Fibroblast of skin of abdomen (primary cell): ENCODE measurements around the gene SYT8. TPM values are rescaled to one million over a fixed set of nuclear protein-coding genes. Genes with fewer than 3 reads are reported as not detected.
"Not testable (repeated sequence)": the region's sequence is repeated elsewhere in the genome, so short reads cannot be mapped to it uniquely, and the experiment has no call there.

ENCODE experiments used
- DNase-seq: peaks from one replicate; pipeline ENCODE4 v3.0.0-alpha.2; 2013
- polyA plus RNA-seq, 2 experiments: library from polyadenylated mRNA; unstranded; fragments of 120-200 nt; gene quantifications; one replicate each; pipeline ENCODE4 v1.2.1, GENCODE V29; 2013; ENCODE audit not compliant: insufficient read length in 2 of 2

The SYT8 gene, protein sequence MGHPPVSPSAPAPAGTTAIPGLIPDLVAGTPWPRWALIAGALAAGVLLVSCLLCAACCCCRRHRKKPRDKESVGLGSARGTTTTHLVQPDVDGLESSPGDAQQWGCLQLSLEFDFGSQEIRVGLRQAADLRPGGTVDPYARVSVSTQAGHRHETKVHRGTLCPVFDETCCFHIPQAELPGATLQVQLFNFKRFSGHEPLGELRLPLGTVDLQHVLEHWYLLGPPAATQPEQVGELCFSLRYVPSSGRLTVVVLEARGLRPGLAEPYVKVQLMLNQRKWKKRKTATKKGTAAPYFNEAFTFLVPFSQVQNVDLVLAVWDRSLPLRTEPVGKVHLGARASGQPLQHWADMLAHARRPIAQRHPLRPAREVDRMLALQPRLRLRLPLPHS
- not detected for polyA plus RNA-seq (2013, experiment 1 of 2; ENCODE audit: insufficient read length)
- polyA plus RNA-seq (2013, experiment 2 of 2; ENCODE audit: insufficient read length): not detected

DNA sequence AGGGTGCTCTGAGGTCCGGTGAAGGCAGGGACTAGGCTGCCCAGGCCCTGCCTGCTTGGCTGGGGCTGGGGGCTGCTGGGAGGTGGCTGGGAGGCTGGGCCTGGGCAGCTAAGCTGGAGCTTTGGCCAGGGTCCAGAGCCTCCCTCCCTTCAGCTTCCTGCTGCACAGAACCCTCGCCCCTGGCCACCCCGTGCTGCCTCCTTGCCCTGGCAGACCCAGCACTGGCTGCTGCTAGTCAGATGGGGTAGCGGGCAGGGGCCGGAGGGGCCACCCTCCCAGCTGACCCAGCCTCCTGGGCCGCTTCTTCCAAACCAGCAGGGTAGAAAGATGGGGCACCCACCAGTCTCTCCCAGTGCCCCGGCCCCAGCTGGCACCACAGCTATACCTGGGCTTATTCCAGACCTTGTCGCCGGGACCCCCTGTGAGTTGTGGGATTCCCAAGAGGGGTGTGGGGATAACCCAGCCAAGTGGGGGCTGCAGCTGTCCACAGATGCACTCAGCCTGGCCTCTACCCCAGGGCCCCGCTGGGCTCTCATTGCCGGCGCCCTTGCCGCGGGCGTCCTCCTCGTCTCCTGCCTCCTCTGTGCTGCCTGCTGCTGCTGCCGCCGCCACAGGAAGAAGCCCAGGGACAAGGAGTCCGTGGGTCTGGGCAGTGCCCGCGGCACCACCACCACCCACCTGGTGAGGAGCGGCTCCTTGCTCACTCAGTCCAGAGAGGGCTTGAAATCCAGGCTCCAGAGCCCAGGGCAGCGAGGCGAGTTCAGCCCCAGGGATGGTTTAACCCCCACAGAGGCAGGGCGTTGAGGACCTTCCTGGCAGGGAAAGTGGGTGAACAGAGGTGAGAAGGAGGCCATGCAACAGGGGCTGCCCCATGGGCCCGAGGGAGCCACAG is at the start of gene SYT8:
SYT8 (plus strand) TSS at position 212 of the 892 bp plus-strand sequence; CDS start at position 328, 116 bp downstream.
- DNase-seq: no peak

DNA sequence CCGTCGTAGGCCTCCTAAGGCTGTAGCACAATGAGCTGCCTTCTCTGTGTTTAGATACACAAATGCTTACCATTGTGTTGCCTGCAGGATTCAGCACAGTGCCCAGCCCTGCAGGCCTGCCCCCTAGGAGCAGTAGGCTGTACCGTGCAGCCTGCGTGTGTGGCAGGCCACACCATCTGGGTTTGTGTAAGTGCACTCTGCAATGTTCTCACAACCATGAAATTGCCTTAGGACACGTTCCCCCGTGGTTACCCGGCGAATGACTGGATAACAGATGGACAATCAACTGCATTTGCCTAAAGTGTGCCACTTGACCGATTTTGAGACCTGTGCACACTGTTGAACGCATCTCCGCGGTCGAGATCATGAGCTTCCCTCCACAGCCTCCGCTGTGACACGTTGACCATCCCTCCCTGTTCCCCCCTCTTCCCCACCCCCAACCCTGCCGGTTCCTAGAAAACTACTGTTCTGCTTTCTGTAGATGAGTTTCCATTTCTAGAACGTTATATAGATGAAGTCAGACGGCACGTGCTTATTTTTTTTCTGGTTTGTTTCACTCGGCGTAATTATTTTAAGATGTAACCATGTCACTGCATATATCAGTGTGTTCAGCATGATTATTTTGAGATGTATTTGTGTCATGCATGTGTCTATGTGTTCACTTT is 48.9 kb upstream of the SYT8 start:
- no peak for DNase-seq

DNA sequence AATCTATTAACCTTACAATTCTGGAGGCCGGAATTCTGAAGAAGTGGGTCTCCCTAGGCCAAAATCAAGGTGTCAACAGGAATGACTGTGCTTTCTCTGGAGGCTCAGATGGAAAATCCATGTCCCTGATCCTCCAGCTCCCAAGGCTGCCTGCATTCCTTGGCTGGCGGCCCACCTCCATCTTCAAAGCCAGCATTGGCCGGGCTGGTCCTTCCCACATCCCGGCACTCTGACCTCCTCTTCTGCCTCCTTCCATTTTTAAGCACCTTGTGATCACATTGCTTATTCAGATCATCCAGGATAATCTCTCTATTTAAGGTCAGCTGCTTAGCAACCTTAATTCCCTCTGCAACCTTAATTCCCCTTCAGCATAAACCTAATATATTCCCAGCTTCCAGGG is 48.3 kb upstream of the SYT8 start:
- DNase-seq: no peak

DNA sequence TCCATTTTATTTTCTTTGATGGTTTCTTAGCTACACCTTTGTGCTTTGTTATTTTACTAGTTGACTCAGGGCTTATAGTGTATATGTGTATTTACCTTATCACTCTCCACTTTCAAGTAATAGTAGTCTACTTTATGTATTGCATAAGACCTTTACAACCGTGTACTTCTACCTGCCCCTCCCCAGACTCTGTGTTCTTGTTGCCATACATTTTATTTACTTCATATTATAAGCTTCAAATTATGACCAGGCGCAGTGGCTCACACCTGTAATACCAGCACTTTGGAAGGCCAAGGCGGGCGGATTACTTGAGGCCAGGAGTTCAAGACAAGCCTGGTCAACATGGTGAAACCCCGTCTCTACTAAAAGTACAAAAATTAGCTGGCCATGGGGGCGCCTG is 42.9 kb upstream of the SYT8 start:
- no peak for DNase-seq

DNA sequence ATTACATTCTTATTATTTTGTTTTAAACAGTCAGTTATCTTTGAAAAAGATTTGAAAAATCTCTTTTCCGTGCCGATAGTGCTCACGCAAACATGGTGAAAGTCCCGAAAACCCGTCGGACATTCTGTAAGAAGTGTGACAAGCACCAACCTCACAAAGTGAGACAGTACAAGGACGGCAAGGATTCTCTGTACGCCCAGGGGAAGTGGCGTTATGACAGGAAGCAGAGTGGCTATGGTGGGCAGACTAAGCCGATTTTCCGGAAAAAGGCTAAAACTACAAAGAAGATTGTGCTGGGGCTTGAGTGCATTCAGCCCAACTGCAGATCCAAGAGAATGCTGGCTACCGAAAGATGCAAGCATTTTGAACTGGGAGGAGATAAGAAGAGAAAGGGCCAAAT is 42.3 kb upstream of the SYT8 start:
- no peak for DNase-seq

DNA sequence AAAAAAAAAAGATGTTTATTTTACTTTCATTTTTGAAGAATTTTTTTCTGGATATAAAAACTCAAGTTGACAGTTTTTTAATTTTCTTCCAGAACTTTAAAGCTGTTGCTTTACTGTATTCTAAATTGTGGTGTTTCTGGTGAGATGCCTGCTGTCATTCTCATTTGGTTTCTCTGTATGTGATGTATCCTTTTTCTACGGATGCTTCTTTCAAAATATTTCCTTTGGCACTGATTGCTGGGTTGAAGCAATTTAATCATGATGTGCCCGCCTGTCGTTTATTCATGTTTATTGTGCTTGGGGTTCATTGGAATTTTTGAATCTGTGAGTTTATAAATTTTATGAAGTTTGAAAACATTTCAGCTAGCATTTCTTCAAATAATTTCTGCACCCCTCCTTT is 41.7 kb upstream of the SYT8 start:
- DNase-seq: no peak

- no peak for DNase-seq
Observed at GRCh38 chr11:1796413-1797011, 38.3 kb upstream of the SYT8 start.

DNA sequence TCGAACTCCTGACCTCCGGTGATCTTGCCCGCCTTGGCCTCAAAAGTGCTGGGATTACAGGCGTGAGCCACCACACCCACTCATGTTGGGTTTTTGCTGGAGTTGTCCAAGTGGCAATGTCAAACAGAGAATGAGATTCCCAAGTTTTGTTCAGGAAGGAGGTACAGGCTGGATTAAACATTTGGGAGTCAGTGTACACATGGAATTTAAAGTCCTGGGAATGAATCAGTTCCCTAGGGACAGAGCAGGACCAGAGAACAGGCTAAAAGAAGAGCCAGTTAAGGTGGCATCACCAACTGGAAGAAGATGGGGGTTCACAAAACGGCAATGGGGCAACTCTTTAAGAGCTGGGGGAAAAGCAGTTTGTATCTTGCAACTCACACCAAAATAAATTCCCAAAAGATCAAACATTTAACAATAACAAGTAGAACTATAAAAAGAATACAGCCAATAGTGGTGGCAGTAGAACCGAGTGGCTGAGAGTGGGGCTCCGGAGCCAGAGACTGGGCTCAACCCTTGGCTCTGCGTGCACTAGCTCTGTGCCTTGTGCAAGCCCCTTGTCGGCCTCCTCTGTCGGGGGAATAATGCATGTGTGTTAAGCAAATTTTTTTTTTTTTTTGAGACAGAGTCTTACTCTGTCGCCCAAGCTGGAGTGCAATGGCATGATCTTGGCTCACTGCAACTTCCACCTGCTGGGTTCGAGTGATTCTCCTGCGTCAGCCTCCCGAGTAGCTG is 37.2 kb upstream of the SYT8 start:
- no peak for DNase-seq

DNA sequence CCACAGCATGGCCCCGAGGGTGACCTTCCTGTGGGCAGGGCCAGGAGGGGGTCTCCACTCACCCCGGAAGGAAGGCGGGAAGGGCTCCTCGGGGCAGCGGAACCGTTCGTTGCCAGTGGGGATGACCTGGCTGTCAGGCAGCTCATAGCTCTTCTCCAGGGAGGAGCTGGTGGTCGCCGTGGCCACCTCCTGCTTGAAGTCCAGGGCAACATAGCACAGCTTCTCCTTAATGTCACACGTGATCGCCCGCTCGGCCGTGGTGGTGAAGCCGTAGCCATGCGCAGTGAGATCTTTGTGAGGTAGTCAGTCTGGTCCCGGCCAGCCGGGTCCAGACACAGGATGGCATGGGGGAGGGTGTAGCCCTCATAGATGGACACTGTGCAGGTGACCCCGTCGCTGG is 31.5 kb upstream of the SYT8 start:
- no peak for DNase-seq

DNA sequence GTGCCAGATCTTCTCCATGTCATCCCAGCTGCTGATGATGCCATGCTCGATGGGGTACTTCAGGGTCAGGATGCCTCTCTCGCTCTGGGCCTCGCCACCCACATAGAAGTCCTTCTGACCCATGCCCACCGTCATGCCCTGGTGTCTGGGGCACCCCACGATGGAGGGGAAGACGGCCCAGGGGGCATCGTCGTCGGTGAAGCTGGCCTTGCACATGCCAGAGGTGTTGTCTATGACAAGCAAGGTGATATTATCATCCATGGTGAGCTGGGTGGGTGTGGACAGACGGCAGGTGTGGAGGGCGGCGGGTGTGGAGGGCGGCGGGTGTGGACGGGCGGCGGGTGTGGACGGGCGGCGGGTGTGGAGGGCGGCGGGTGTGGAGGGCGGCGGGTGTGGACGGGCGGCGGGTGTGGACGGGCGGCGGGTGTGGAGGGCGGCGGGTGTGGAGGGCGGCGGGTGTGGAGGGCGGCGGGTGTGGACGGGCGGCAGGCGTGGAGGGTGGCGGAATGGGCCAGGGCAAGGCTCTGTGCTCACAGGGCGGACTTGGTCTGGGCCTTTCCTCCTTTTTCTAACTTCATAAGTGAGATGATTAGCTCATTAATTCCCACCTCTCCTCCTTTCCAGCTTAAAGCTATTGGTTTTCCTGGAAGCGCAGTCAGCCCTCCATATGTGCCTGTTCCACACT is 30.8 kb upstream of the SYT8 start:
- not testable (repeated sequence) for DNase-seq

GRCh38 chr11:1805525-1805924 is 29.3 kb upstream of the SYT8 start:
- no peak for DNase-seq

DNA sequence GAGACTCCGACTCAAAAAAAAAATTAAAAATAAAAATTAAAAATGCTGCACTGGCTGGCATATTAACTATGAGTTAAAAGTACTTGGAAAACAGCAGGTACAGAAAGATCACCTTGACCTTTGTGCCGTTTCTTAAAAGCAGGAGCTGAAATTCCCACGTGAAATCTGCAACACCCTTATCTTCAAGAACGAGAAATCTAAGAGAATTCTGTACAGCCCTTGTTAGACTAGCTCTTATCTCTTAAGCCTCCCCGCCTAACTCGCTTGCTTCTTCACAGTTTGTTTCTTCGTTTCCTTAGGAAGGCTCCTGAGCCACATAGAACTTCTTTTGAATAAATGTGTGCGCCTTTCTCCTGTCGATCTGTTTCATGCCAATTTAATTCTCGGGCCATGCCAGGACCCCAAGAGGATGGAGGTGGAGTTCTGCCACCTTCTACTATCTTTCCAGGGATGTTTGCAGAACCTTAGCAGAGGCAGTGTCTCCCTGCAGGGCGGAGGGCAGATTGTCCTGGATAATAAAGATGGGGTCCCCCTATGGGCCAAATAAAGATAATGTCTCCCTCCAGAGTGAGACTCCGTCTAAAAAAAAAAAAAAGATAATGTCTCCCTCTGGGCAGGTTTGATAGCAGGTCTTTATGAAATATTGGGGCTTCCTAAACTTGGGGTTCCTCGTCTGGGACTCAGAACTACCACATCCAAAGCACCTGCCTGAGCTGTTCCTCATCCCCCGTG is 27.4 kb upstream of the SYT8 start:
- DNase-seq: no peak

DNA sequence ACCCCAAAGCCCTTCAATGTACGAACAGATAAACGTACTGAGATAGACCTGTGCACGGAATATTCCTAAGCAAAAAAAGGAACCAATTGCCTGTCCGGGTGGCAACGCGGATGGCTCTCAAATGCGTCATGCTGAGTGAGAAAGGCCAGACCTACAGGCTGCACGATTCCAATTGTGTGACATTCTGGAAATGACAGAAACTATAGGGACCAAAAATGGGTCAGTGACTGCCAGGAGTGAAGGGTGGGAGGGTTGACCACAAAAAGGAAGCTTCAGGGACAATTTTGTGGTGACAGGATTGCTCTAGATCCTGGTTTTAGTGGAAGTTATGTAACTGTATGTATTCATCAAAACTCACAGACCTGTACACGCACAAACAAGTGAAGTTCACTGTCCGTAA is 24.0 kb upstream of the SYT8 start:
- DNase-seq: no peak

GRCh38 chr11:1812274-1812673 is 22.5 kb upstream of the SYT8 start:
- no peak for DNase-seq

DNA sequence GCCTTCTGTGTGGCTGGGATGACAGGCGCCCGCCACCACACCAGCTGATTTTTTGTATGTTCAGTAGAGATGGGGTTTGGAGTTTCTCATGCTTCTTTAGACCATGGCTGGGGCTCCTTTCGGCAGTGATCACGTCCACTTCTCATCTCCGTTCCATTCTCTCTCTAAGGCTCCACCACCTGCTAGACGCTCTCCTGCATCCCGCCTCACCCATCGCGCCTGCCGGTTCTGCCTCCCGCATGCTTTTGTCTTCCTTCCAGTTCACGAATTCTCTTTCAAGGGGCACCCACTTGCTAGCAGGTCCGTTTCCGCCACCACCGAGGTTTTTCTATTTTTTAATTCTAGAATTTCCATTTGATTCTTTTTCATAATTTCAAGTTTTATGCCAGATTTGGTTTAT is 22.0 kb upstream of the SYT8 start:
- no peak for DNase-seq

DNA sequence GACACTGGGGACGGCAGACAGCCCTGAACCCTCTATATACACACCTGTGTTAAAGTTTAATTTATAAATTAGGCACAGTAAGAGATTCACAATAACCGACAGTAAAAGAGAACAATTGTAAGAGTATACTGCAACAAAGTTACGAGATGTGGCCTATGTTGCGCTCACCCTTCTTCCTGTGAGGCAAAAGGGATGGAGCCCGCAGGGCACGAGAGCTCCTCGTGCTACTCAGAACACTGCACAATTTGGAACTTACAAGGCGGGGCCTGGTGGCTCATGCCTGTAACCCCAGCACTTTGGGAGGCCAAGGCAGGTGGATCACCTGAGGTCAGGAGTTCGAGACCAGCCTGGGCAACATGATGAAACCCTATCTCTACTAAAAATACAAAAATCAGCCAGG is 21.4 kb upstream of the SYT8 start:
- DNase-seq: not testable (repeated sequence)

DNA sequence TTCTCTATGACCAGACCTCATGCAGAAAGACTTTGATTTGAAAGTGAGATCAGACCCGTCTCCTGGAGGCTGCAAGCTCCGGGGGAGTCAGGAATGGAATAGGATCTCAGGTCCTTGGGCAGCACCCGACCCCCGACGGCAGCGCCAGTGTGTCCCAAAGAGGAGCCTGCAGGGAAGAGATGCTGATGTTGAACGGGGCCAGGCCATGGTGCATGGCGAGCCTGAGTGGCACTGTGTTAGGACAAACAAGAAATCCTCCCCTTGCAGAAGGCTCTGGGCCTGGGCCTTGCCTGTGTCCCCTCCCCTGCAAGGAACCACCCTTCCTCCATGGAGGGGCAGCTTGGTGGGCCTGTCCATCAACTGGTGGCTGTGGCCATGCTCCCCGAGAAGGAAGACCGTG is 20.1 kb upstream of the SYT8 start:
- DNase-seq: no peak

DNA sequence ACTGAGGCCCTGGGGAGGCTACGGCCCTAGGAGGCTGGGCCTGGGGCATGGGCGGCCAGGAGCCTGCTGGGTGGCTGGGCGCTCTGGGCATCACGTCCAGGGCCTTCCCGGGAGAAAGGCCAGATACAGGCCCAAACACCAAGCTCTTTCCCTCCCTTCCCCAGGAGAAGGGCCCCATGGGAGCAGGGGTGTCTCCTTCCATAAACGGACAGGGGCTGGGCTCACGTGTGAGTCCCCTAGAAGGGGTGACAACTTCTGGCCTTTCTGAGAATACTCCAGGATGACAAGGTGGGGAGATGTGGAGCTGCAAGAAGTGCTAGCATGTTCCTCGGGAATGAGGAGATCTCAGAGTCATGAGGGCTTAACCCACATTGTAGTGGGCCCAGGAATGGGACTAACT is 19.5 kb upstream of the SYT8 start:
- no peak for DNase-seq

DNA sequence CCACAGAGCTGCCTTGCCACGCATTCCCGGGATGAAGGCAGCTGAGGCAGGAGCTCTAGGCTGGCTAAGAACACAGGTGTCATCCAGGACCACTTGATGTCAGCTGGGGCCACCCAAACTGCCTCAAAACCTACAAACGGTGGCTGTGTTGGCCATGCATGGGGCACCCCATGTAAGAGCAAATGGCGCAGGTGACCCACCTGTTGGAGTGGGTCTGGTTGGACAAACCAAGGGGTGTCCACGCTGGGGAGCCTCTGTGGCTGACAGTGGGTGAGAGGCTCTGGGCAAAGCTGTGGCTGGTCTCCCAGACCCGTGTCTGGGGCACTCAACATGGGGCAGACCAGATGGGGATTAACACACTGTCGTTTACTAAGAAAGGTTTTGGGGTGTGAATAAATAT is 19.0 kb upstream of the SYT8 start:
- DNase-seq: no peak

DNA sequence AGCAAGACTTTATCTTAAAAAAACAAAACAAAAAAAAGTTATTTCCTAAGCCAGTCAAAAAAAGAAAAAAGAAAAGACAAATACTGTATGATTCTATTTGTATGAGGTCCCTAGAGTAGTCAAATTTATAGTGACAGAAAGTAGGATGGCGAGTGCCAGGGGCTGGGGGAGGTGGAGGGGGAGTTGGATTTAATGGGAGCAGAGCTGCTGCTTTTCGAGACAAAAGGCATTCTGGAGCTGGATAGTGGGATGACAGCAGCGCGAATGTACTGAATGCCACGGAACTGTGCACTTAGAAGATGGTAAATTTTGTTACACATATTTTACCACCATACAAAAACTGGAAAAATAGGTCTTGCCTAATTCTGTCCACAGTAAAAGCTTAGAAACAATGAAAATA is 17.8 kb upstream of the SYT8 start:
- no peak for DNase-seq

DNA sequence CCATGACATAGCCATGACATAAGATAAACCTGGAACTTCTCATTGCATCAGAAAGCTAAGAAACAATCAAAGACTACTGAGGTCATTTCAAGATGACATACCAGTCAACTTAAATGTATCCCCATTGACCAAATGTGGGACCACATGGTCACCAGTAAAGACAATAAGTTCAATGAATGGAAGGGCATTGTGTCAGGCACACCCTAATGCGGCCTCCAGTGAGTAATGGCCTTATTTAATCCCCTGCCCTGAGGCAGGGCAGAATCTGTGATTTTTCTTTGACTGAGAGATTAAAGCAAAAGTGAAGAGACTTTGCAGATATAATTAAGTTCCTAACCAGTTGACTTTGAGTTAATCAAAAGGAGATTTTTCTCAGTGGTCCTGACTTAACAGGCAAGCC is 17.3 kb upstream of the SYT8 start:
- no peak for DNase-seq
